NCI-H526 treated with DMSO at 0.1 percent for 48 hours (cell line): ENCODE measurements around the gene CUL9.

ENCODE experiments used
- DNase-seq: peaks from one replicate; lab custom pipeline; 2025; lab: John Stamatoyannopoulos, UW

CUL9 gene

DNA sequence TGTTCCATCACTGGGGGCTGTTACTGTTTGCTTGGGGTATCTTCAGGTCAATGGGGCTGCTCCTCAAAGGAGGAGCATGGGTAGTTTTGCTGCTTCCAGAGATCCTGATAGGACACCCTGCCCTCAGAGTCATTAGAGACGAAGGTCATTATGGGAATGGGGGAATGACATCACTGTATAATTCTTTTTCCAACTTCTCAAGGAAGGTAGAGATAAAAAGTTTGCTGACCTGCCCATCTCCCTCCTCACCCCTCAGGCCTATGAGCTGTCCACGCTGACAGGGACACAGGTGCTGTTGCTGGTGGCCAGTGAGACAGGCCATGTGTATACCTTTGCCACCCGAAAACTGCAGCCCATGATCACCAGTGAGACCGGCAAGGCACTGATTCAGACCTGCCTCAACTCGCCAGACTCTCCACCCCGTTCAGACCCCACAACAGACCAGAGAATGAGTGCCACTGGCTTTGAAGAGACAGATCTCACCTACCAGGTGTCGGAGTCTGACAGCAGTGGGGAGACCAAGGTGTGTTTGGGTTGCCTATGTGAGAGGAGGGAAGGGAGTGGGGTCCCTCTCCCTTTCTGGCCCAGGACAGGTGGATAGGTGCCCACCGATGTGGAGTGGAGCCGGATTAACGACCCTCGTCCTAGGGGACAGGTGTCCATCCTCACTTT is 8.3 kb upstream of the CUL9 start:
- no peak for DNase-seq

DNA sequence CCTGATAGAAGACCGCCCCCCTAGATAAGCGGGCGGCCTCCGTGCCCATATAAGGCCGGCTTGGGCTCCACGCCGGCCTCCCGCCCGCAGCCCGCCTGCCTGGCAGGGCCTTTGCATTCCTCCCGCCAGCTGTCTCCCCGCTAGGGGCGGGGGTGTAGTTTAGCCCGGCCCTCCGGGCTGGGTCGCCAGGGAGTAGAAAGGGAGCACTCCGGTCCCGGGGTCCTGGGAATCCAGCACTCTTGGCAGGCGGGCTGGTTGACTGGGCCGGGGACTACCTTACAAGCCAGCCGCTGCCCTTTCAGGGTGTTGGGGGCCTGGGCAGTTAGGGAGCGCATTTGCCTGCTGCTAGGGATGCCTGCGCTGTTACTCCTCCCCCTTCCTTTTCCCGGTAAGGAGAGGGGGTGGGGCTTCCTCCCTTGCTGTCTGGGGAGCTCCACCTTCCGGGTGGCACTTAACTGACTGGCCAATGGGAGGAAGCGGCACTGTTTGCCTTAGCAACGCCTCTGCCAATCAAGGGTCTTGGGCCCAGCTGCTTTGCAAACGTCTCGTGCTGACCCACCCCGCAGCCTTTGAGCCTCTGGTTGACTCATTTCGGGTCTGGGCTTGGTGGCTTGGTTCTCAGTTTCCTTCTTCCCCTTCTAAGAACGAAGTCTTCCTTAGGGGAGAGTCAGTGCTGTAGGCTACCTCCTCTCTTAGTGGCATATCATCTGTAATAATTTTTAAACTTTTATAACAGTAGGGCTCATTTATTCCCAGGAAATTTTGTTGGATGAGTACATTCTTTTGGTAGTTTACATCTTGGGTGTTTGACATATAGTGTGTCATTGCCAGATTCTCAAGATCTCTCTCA is 7.5 kb upstream of the CUL9 start:
- DNase-seq: peak; percentile 96

GRCh38 chr6:43175676-43176422 is 6.1 kb upstream of the CUL9 start:
- no peak for DNase-seq

DNA sequence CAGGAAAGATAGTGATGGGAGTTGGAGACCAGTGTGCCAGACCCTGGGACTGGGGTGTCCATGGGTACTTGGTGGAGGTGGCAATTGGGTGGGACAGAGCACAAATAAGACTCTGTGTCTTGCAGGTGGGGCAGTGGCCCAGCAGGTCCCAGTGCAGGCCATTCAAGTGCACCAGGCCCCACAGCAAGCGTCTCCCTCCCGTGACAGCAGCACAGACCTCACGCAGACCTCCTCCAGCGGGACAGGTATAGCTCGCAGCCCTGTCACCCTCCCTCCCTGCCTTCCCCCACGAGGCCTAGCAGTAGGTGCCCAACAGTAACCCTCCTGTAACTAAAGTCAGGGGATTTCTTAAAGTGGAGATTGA is 5.6 kb upstream of the CUL9 start:
- DNase-seq: no peak

GRCh38 chr6:43178150-43178549 is 3.8 kb upstream of the CUL9 start:
- DNase-seq: no peak

- no peak for DNase-seq
Observed at GRCh38 chr6:43178951-43179830, 2.8 kb upstream of the CUL9 start.

DNA sequence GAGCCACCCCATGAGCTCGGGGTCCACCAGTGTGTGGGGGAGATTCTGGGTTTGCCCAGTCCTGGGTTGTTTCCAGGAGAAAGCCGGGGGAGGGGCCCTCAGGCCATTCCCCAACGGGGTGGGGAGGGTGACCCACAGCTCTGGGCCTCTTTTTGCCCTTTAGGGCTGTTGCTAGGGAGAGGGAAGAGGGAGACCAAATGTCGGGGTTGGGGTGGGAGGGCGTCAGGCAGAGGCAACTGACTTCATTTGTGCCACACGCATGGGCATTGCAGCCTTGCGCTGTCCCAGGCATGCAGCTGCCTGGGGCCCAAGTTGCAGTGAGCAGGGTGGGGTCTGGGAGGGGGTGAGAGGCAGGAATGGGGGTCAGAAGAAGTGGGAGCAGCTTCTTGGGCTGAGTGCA is 1.9 kb upstream of the CUL9 start:
- DNase-seq: no peak

DNA sequence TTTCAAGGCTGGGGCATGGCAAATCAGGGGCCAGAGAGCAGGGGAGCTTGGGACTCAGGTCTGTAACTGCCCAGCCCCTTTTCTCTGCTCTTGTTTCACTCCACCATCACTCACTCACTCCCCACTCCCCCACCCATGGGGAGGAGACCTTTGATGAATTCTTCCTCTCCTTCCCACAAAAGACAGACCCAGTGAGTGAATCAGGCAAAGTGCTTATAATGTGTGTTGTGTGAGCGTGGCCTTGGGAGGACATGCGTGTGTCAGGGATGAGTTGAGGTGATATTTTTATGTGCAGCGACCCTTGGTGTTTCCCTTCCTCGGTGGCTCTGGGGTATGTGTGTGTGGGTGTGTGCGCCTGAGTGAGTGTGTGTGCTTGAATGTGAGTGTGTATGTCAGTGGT is 1.0 kb upstream of the CUL9 start:
- DNase-seq: no peak

DNA sequence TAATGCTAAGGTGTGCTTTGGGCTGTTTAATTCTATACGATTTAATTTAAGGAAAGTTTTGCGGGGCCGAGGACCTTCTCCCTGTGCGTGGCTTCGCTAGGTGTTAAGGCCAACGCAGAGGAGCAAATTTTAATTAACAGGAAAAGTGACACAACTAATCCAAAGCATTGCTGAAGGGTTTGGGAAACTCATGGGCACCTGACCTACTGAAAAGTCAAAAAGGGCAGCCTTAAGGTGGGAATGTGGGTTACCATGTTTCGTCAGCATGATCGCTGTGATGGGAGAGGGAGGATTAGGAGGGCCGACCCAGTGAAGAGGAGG is 415 bp upstream of the CUL9 start:
- no peak for DNase-seq

- DNase-seq: no peak
Observed at GRCh38 chr6:43183441-43183840, 1.4 kb downstream of the CUL9 start.

GRCh38 chr6:43184268-43184985 is 2.4 kb downstream of the CUL9 start:
- DNase-seq: no peak

GRCh38 chr6:43185391-43185985 is 3.5 kb downstream of the CUL9 start:
- DNase-seq: peak; percentile 27

GRCh38 chr6:43186019-43186418 is 4.0 kb downstream of the CUL9 start:
- no peak for DNase-seq

DNA sequence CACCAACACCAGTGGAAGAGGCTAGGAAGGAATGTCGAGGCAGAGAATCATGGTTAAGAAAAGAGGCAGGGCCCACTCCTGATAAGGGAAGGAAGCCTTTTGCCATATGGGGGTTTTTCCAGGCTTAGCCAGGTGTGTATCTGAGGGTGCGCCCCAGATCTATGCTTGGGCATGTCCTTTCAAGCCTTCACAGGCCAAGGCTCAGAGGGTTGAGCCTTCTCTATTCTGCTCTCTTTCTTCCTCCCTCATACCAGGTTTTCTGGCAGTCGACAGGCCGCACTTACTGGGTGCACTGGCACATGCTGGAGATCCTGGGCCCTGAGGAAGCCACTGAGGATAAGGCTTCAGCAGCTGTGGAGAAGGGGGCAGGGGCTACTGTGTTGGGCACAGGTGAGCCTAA is 4.7 kb downstream of the CUL9 start:
- no peak for DNase-seq

GRCh38 chr6:43187821-43188220 is 5.8 kb downstream of the CUL9 start:
- DNase-seq: no peak

- DNase-seq: no peak
Observed at GRCh38 chr6:43188426-43188825, 6.4 kb downstream of the CUL9 start.

GRCh38 chr6:43189776-43190304 is 7.8 kb downstream of the CUL9 start:
- no peak for DNase-seq

- DNase-seq: no peak
Observed at GRCh38 chr6:43192911-43193310, 10.9 kb downstream of the CUL9 start.

GRCh38 chr6:43193929-43194328 is 11.9 kb downstream of the CUL9 start:
- DNase-seq: no peak

GRCh38 chr6:43196337-43196736 is 14.3 kb downstream of the CUL9 start:
- DNase-seq: no peak

DNA sequence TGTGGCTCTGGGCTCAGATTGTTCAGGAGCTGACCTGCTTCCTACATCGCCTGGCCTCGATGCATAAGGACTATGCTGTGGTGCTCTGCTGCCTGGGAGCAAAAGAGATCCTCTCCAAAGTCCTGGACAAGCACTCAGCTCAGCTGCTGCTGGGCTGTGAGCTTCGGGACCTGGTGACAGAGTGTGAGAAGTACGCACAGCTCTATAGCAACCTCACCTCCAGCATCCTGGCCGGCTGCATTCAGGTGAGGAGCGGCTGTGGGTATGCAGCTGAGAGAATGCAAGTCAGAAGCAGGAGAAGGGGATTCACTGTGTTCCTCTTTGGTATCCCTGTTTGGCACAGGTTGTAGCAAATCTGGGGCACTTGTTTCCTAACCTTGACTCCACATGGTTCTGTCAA is 17.9 kb downstream of the CUL9 start:
- no peak for DNase-seq
